BJ (cell line): ENCODE data around the gene GJB5. TPM values are rescaled to one million over a fixed set of nuclear protein-coding genes. Genes with fewer than 3 reads are reported as not detected.

Source experiments
- CTCF ChIA-PET: fragments of 350-600 bp; formaldehyde crosslinking; extraction: SDS; loops from one replicate; lab custom pipeline; 2021; ENCODE audit warnings: antibody characterized with exemption, inconsistent platforms; lab: Yijun Ruan, JAX
- POLR2A ChIA-PET: fragments of 300-600 bp; sonication (Branson Sonifier 250); formaldehyde crosslinking; extraction: SDS; loops from one replicate; lab custom pipeline; 2021; ENCODE audit warnings: antibody characterized with exemption; lab: Charles Lee
- DNase-seq: peaks from one replicate; pipeline ENCODE4 v3.0.0-alpha.2; 2011; ENCODE audit warnings: low read depth
- H3K27me3 ChIP-seq: 2 replicates; pipeline ENCODE4 v1.6.0; 2011; ENCODE audit warnings: low read length; ENCODE audit not compliant: control insufficient read depth, insufficient read depth
- H3K36me3 ChIP-seq: 2 replicates; pipeline ENCODE4 v1.5.1; 2011; ENCODE audit warnings: low read length; ENCODE audit not compliant: control insufficient read depth, insufficient read depth
- H3K4me3 ChIP-seq: 2 replicates; pipeline ENCODE4 v1.5.1; 2011; ENCODE audit warnings: low read depth, mild to moderate bottlenecking, control low read depth, low read length
- CTCF ChIP-seq: IDR thresholded peaks from 2 replicates; pipeline ENCODE4 v1.5.1; 2011; ENCODE audit warnings: low read depth, mild to moderate bottlenecking, control low read depth, inconsistent platforms, low read length, moderate library complexity; ENCODE audit not compliant: insufficient read depth
- polyA plus RNA-seq: library from polyadenylated mRNA; depleted of rRNA; stranded (reverse); fragments of >200 nt; gene quantifications from 2 replicates; pipeline ENCODE4 v1.2.3, GENCODE V29; 2011; rRNA removed

The GJB5 gene
- polyA plus RNA-seq, 1 experiment = not detected

- no peak for TF ChIP-seq CTCF
- peaks cover 12% of the 10 kb centered on the region for H3K27me3 ChIP-seq
- POLR2A ChIA-PET = no interaction called here
- no peak for DNase-seq
- H3K36me3 ChIP-seq = no peaks in the 10 kb centered on the region
- no peak overlapping the region for H3K4me3 ChIP-seq
- CTCF ChIA-PET = interaction anchor here (2.0 to 2.3 kb wide), 2 partner anchors 9 to 56 kb away, joined by 8 to 13 read pairs; no protein-coding TSS in a partner anchor
Observed at GRCh38 chr1:34796990-34797389, 42.1 kb downstream of the GJB5 start.

GRCh38 chr1:34800214-34800613 is 45.4 kb downstream of the GJB5 start:
- POLR2A ChIA-PET = no interaction called here
- no peaks in the 10 kb centered on the region for H3K27me3 ChIP-seq

GRCh38 chr1:34803770-34804169 is 48.9 kb downstream of the GJB5 start:
- Histone ChIP-seq H3K27me3 (no peaks in the 10 kb centered on the region), H3K36me3 (no peaks in the 10 kb centered on the region), H3K4me3 (no peak overlapping the region)
- CTCF ChIA-PET = interaction anchor here (1.0 kb wide), 1 partner anchor 15 kb away, joined by 4 read pairs; no protein-coding TSS in a partner anchor
- no peak for TF ChIP-seq CTCF
- POLR2A ChIA-PET = no interaction called here
- no peak for DNase-seq

More at GRCh38 chr1:34800214-34800613, 45.4 kb downstream of the GJB5 start:
- no peak for TF ChIP-seq CTCF
- no peak overlapping the region for H3K4me3 ChIP-seq
- no peaks in the 10 kb centered on the region for H3K36me3 ChIP-seq
- DNase-seq = no peak
- CTCF ChIA-PET = no interaction called here

- no peaks in the 10 kb centered on the region for H3K27me3 ChIP-seq
- no peak for TF ChIP-seq CTCF
- no peak overlapping the region for H3K4me3 ChIP-seq
- H3K36me3 ChIP-seq = no peaks in the 10 kb centered on the region
- no peak for DNase-seq
- CTCF ChIA-PET = no interaction called here
- POLR2A ChIA-PET = no interaction called here
Observed at GRCh38 chr1:34806396-34806795, 51.5 kb downstream of the GJB5 start.

Other genes starting within 250 kb of the GJB5 start
- gene GJB4, start 4.7 kb downstream of the GJB5 start, polyA plus RNA-seq = not detected in 2 replicates
- not detected in 2 replicates for gene GJB3, start 26.2 kb downstream of the GJB5 start, polyA plus RNA-seq
- gene GJA4, start 38.0 kb downstream of the GJB5 start, polyA plus RNA-seq = not detected in 2 replicates
- gene SMIM12, start 104.7 kb downstream of the GJB5 start, polyA plus RNA-seq = 41.9 and 44.8 TPM in 2 replicates
- not detected in 2 replicates for gene DLGAP3, start 174.6 kb downstream of the GJB5 start, polyA plus RNA-seq
- gene TMEM35B, start 230.3 kb downstream of the GJB5 start, polyA plus RNA-seq = 69.4 and 79.5 TPM in 2 replicates